HG02571 (cell line): ENCODE measurements around the gene HOXA4.

Source experiments
- ATAC-seq: cut with Tn5 transposase; IDR thresholded peaks from one replicate; pipeline ENCODE4 v1.9.1; 2021; ENCODE audit warnings: mild to moderate bottlenecking, moderate library complexity; ENCODE audit not compliant: unreplicated experiment

Gene HOXA4

GRCh38 chr7:27130540-27131389 lies at the start of gene HOXA4:
HOXA4 (minus strand) TSS chr7:27130757; CDS start chr7:27130733, 24 bp downstream.
- ATAC-seq, result no peak

GRCh38 chr7:27179503-27180430 lies 49.2 kb upstream of the HOXA4 start:
- no peak for ATAC-seq

- ATAC-seq, result no peak
These were observed 48.5 kb upstream of the HOXA4 start for GRCh38 chr7:27179030-27179429.

- ATAC-seq, result no peak
These were observed 47.8 kb upstream of the HOXA4 start for GRCh38 chr7:27178366-27178765.

- no peak for ATAC-seq
These were observed 47.3 kb upstream of the HOXA4 start for GRCh38 chr7:27177795-27178320.

- no peak for ATAC-seq
These were observed 46.6 kb upstream of the HOXA4 start for GRCh38 chr7:27176962-27177794.

GRCh38 chr7:27176524-27176845 lies 45.9 kb upstream of the HOXA4 start:
- no peak for ATAC-seq

- no peak for ATAC-seq
These were observed 45.3 kb upstream of the HOXA4 start for GRCh38 chr7:27175626-27176523.

GRCh38 chr7:27174874-27175625 lies 44.5 kb upstream of the HOXA4 start:
- ATAC-seq, result no peak

GRCh38 chr7:27173956-27174873 lies 43.7 kb upstream of the HOXA4 start, which contains the start of gene HOXA10:
HOXA10 (minus strand) TSS chr7:27174320; CDS start chr7:27174306, 14 bp downstream.
- ATAC-seq, result no peak

GRCh38 chr7:27173511-27173955 lies 43.0 kb upstream of the HOXA4 start:
- no peak for ATAC-seq

- ATAC-seq, result no peak
These were observed 42.4 kb upstream of the HOXA4 start for GRCh38 chr7:27172823-27173510.

GRCh38 chr7:27172315-27172774 lies 41.8 kb upstream of the HOXA4 start:
- no peak for ATAC-seq

- no peak for ATAC-seq
These were observed 41.2 kb upstream of the HOXA4 start for GRCh38 chr7:27171637-27172314.

- ATAC-seq, result no peak
These were observed 40.7 kb upstream of the HOXA4 start for GRCh38 chr7:27171325-27171636.

GRCh38 chr7:27170426-27171324 lies 40.1 kb upstream of the HOXA4 start:
- no peak for ATAC-seq
